SU-DHL-6 (cell line): Measurements from ENCODE around the gene ZNF280D.

ENCODE experiments used
- H2AFZ ChIP-seq: fragments of 200-600 bp; sonication (generic); 2 replicates; pipeline ENCODE4 v1.6.1; 2014; ENCODE audit warnings: low read depth, mild to moderate bottlenecking, moderate library complexity, mixed read lengths, antibody characterized with exemption, low read length; ENCODE audit not compliant: severe bottlenecking
- H3F3A ChIP-seq: fragments of 200-600 bp; shearing (Covaris generic); 2 replicates; pipeline ENCODE4 v1.6.0; 2016; ENCODE audit warnings: antibody characterized with exemption, mild to moderate bottlenecking; ENCODE audit not compliant: insufficient read depth
- H3K27ac ChIP-seq: fragments of 200-600 bp; sonication (generic); 2 replicates; pipeline ENCODE4 v1.5.1; 2016; ENCODE audit warnings: low read depth, mild to moderate bottlenecking, low read length, moderate library complexity, mixed read lengths
- H3K27me3 ChIP-seq: fragments of 200-600 bp; sonication (generic), shearing (Covaris generic); 2 replicates; pipeline ENCODE4 v1.6.0; 2014; ENCODE audit warnings: mild to moderate bottlenecking, low read length
- H3K36me3 ChIP-seq: fragments of 200-600 bp; sonication (generic); 2 replicates; pipeline ENCODE4 v1.6.1; 2014; ENCODE audit warnings: mild to moderate bottlenecking, low read length, mixed read lengths
- H3K4me2 ChIP-seq: fragments of 300-600, 200-600 bp; shearing (Covaris generic), sonication (generic); 2 replicates; pipeline ENCODE4 v1.6.0; 2014; ENCODE audit warnings: low read length, low read depth, mild to moderate bottlenecking; ENCODE audit not compliant: poor library complexity, severe bottlenecking
- H3K4me3 ChIP-seq: fragments of 200-600 bp; sonication (generic); 2 replicates; pipeline ENCODE4 v1.5.1; 2014; ENCODE audit warnings: antibody characterized with exemption, low read length, mild to moderate bottlenecking, mixed read lengths; ENCODE audit not compliant: insufficient read depth, poor library complexity, severe bottlenecking
- H3K79me2 ChIP-seq: fragments of 200-600 bp; sonication (generic); 2 replicates; pipeline ENCODE4 v1.6.1; 2014; ENCODE audit warnings: mild to moderate bottlenecking, low read length, moderate library complexity; ENCODE audit not compliant: insufficient read depth
- H3K9ac ChIP-seq: fragments of 200-600 bp; sonication (generic); 2 replicates; pipeline ENCODE4 v1.7.0; 2014; ENCODE audit warnings: mild to moderate bottlenecking, low read length
- H3K9me2 ChIP-seq: fragments of 200-600 bp; sonication (generic); replicated peaks from 2 replicates; pipeline ENCODE4 v1.6.1; 2014; ENCODE audit warnings: low read length; ENCODE audit not compliant: insufficient read depth
- H3K9me3 ChIP-seq: fragments of 200-600 bp; sonication (generic); 2 replicates; pipeline ENCODE4 v1.6.1; 2014; ENCODE audit warnings: low read length, mixed read lengths; ENCODE audit not compliant: insufficient read depth
- H4K20me1 ChIP-seq: fragments of 200-600 bp; sonication (generic); 2 replicates; pipeline ENCODE4 v1.6.1; 2014; ENCODE audit warnings: low read depth, mild to moderate bottlenecking, antibody characterized with exemption, low read length, moderate library complexity, mixed read lengths
- CTCF ChIP-seq: fragments of 200-600 bp; sonication (generic); IDR thresholded peaks from one replicate; pipeline ENCODE4 v1.5.1; 2017; ENCODE audit warnings: antibody characterized with exemption, mild to moderate bottlenecking, low read length, moderate library complexity; ENCODE audit not compliant: insufficient read depth, poor library complexity, severe bottlenecking
- EZH2phosphoT487 ChIP-seq: fragments of 200-600 bp; sonication (generic), shearing (Covaris generic); conservative IDR thresholded peaks from 2 replicates; pipeline ENCODE4 v1.6.1; 2018; ENCODE audit warnings: mild to moderate bottlenecking, antibody characterized with exemption, low read length, moderate library complexity, mixed read lengths

Gene ZNF280D

GRCh38 chr15:56729561-56729960 lies 3.7 kb downstream of the ZNF280D start:
- Histone ChIP-seq H3K27ac (no peak overlapping the region), H3K9me3 (no peaks in the 10 kb centered on the region), H3K9me2 (no peaks in the 10 kb centered on the region), H3K9ac (no peak overlapping the region), H3F3A (peaks cover 27% of the 10 kb centered on the region; the same call in 1 of the 2 replicates), H4K20me1 (no peaks in the 10 kb centered on the region), H3K4me3 (no peak overlapping the region), H3K27me3 (no peaks in the 10 kb centered on the region), H3K79me2 (peaks cover 21% of the 10 kb centered on the region; the same call in 1 of the 2 replicates), H3K4me2 (no peak overlapping the region), H3K36me3 (0 out of 2 replicates have a peak, but pooled peaks cover 2% of the 10 kb centered on the region), H2AFZ (no peak overlapping the region)
- TF ChIP-seq EZH2phosphoT487 (no peak), CTCF (no peak)

- H3K9ac ChIP-seq, result no peak overlapping the region
- H3K36me3 ChIP-seq, result 0 out of 2 replicates have a peak, but pooled peaks cover 2% of the 10 kb centered on the region
- H3K4me2 ChIP-seq, result no peak overlapping the region
- peaks cover 3% of the 10 kb centered on the region; the same call in 1 of the 2 replicates for H3K79me2 ChIP-seq
- H3F3A ChIP-seq, result peaks cover 34% of the 10 kb centered on the region; the same call in 1 of the 2 replicates
- no peaks in the 10 kb centered on the region for H3K9me2 ChIP-seq
- no peak overlapping the region for H3K27ac ChIP-seq
- no peak overlapping the region for H2AFZ ChIP-seq
- no peaks in the 10 kb centered on the region for H3K27me3 ChIP-seq
- H3K9me3 ChIP-seq, result no peaks in the 10 kb centered on the region
- H3K4me3 ChIP-seq, result no peak overlapping the region
- H4K20me1 ChIP-seq, result no peaks in the 10 kb centered on the region
- TF ChIP-seq EZH2phosphoT487, result no peak
- TF ChIP-seq CTCF, result no peak
These were observed 7.9 kb downstream of the ZNF280D start for GRCh38 chr15:56725386-56725785.

- Histone ChIP-seq H3K4me3 (no peak overlapping the region), H3K27me3 (no peaks in the 10 kb centered on the region), H3K36me3 (0 out of 2 replicates have a peak, but pooled peaks cover 2% of the 10 kb centered on the region), H3K9me3 (no peaks in the 10 kb centered on the region), H3K9ac (no peak overlapping the region), H3F3A (peaks cover 27% of the 10 kb centered on the region; the same call in 1 of the 2 replicates), H4K20me1 (no peaks in the 10 kb centered on the region), H3K9me2 (no peaks in the 10 kb centered on the region), H3K79me2 (no peaks in the 10 kb centered on the region; the same call in 1 of the 2 replicates), H3K27ac (no peak overlapping the region), H2AFZ (no peak overlapping the region), H3K4me2 (no peak overlapping the region)
- TF ChIP-seq EZH2phosphoT487, result no peak
- TF ChIP-seq CTCF, result no peak
These were observed 9.1 kb downstream of the ZNF280D start for GRCh38 chr15:56724232-56724631.
